Stomach (tissue), 9 donors: ENCODE results near the gene CD1C. TPM values are rescaled to one million over a fixed set of nuclear protein-coding genes. Genes with fewer than 3 reads are reported as not detected.
"Not testable (repeated sequence)": the region's sequence is repeated elsewhere in the genome, so short reads cannot be mapped to it uniquely, and the experiment has no call there.

Experiments used
- DNase-seq, 2 donors: peaks; one replicate each; pipeline versions ENCODE4 v3.0.0 to v3.0.0-alpha.2; 2013 to 2019
- H3K27ac ChIP-seq, 5 donors: fragments of 200-600 bp in 4 of 5; sonication (generic) in 4 of 5; one replicate each; pipeline ENCODE4 v1.5.1; 2013 to 2019; ENCODE audit warnings: mild to moderate bottlenecking in 1 of 5, moderate library complexity in 1 of 5
- H3K27me3 ChIP-seq, 3 donors: fragments of 200-600 bp; sonication (generic); one replicate each; pipeline ENCODE4 v1.5.1; 2017 to 2019; ENCODE audit warnings: mixed run types in 1 of 3
- H3K36me3 ChIP-seq, 4 donors: fragments of 200-600 bp; sonication (generic); 1 replicate in 3 of 4; 2 replicates in 1 of 4; pipeline ENCODE4 v1.5.1; 2016 to 2019
- H3K4me1 ChIP-seq, 4 donors: fragments of 200-600 bp; sonication (generic); one replicate each; pipeline ENCODE4 v1.5.1; 2016 to 2019
- H3K4me3 ChIP-seq, 4 donors: fragments of 200-600 bp; sonication (generic) in 3 of 4; one replicate each; pipeline ENCODE4 v1.5.1; 2016 to 2019; ENCODE audit warnings: mild to moderate bottlenecking in 1 of 4
- H3K9me3 ChIP-seq, 4 donors: fragments of 200-600 bp; sonication (generic); one replicate each; pipeline ENCODE4 v1.5.1; 2016 to 2019
- EP300 ChIP-seq: sonication (generic); formaldehyde crosslinking; IDR thresholded peaks from one replicate; pipeline ENCODE4 v1.6.1; 2017; ENCODE audit warnings: antibody characterized with exemption
- POLR2A ChIP-seq, 4 donors: fragments of 450-650 bp; IDR thresholded peaks; one replicate each; pipeline ENCODE4 v1.6.1; 2016; ENCODE audit warnings: antibody characterized with exemption in 4 of 4, control low read depth in 2 of 4, mild to moderate bottlenecking in 1 of 4, moderate library complexity in 1 of 4
- POLR2AphosphoS5 ChIP-seq, 3 donors: sonication (generic); formaldehyde crosslinking; IDR thresholded peaks; one replicate each; pipeline ENCODE4 v1.6.1; 2016; ENCODE audit warnings: antibody characterized with exemption in 3 of 3
- WGBS, 5 donors: extraction: QIAGEN DNeasy Blood & Tissue Kit in 3 of 5; methylation state at CpG; one replicate each; pipeline versions ENCODE4 v1.1.5 to v1.1.7; 2013 to 2018; 5-methylcytosine and 5-hydroxymethylcytosine counted together
- intact Hi-C: fragments of 100-400 bp; cut with DNase I; formaldehyde crosslinking; loops from one replicate; pipeline ENCODE4 v1.15.1; 2023; ENCODE audit warnings: low total_unique reads
- polyA plus RNA-seq, 3 donors: library from polyadenylated mRNA; stranded (reverse); fragments of 200-250 nt; gene quantifications; one replicate each; pipeline ENCODE4 v1.2.3, GENCODE V29; 2013
- total RNA-seq, 5 donors: library from RNA; depleted of rRNA; stranded (reverse); fragments of >200 nt; gene quantifications; one replicate each; pipeline versions ENCODE4 v1.1.0 to v1.2.3, GENCODE V29; 2014 to 2016
- TF ChIP-seq, protein P1 (sequence below), 7 experiments: fragments of 450-650 bp in 4 of 7; fragments of 200-600 bp in 3 of 7; sonication (generic) in 3 of 7; IDR thresholded peaks; one replicate each; pipeline ENCODE4 v1.5.1; 2016 to 2019; ENCODE audit warnings: antibody characterized with exemption in 7 of 7, control low read depth in 2 of 7, mild to moderate bottlenecking in 1 of 7
- donor health status: healthy with polysubstance abuse.
- donor health status: Bipolar disorder and iron deficiency.
- donor health status: healthy.

CD1C gene
- total and polyA plus RNA-seq, 8 donors, result 1.1 to 2.8 (median 1.8) TPM; not detected in 5

DNA sequence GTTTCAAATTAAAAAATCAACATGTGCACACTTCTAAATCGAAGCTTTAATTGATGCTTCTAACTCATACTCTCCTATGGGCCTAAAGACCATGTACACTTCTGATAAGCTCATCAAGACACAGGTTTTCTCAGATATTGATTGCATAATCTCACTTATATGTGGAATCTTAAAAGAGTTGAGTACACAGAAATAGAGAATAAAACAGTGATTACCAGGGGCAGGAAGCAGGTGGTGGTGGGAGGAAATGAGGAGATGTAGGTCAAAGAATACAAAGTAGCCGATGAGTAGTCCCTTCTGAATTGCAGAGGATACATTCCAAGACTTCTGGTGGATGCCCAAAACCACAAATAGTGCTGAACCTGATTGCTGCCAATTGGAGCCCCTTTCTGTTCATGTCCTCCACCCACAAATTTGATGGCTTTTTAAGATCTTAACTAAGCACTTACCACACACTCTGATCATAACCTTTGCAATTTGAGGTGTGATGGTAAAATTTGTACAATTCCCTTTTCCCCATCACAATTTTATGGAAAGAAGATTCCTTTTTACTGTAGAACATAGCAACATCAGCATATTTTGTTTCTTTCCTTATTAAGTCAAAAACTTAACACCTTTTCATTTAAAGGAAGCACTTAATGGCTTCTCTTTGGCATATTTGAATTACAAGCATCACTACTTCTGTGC lies 44.9 kb downstream of the CD1C start:
- TF ChIP-seq EP300 (no peak), POLR2A (IDR thresholded peaks at IDR 0.05) (no peak), POLR2AphosphoS5 (IDR thresholded peaks at IDR 0.05) (no peak)
- TF ChIP-seq, protein P1, sequence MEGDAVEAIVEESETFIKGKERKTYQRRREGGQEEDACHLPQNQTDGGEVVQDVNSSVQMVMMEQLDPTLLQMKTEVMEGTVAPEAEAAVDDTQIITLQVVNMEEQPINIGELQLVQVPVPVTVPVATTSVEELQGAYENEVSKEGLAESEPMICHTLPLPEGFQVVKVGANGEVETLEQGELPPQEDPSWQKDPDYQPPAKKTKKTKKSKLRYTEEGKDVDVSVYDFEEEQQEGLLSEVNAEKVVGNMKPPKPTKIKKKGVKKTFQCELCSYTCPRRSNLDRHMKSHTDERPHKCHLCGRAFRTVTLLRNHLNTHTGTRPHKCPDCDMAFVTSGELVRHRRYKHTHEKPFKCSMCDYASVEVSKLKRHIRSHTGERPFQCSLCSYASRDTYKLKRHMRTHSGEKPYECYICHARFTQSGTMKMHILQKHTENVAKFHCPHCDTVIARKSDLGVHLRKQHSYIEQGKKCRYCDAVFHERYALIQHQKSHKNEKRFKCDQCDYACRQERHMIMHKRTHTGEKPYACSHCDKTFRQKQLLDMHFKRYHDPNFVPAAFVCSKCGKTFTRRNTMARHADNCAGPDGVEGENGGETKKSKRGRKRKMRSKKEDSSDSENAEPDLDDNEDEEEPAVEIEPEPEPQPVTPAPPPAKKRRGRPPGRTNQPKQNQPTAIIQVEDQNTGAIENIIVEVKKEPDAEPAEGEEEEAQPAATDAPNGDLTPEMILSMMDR (IDR thresholded peaks at IDR 0.05), result no peak
- no peaks in the 10 kb centered on the region for H3K4me1 ChIP-seq
- WGBS, 5 donors, result 41 to 57% (median 49%) methylated on average over 2 of the region's 2 CpGs
- no peak overlapping the region for H3K27ac ChIP-seq
- no peaks in the 10 kb centered on the region for H3K9me3 ChIP-seq
- intact Hi-C loops, result no loop called here
- no peak overlapping the region for H3K4me3 ChIP-seq
- no peak for DNase-seq
- no peaks in the 10 kb centered on the region for H3K36me3 ChIP-seq
- peaks cover 0 to 7% (median 0%) of the 10 kb centered on the region in 3 donors for H3K27me3 ChIP-seq

DNA sequence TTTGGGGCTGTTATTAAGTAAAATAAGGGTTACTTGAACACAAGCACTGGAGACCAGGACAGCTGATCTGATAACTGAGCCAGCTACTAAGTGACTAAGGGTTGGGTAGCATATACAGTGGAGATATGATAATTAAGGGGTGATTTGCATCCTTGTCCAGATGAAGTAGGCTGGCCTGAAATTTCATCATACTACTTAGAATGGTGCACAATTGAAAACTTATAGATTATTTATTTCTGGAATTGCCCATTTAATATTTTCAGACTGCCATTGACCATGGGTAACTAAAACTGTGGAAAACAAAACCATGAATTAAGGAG lies 45.5 kb downstream of the CD1C start:
- TF ChIP-seq EP300 (no peak), POLR2AphosphoS5 (IDR thresholded peaks at IDR 0.05) (no peak), POLR2A (IDR thresholded peaks at IDR 0.05) (no peak)
- TF ChIP-seq, protein P1 (IDR thresholded peaks at IDR 0.05), result no peak
- Histone ChIP-seq H3K36me3 (no peaks in the 10 kb centered on the region), H3K9me3 (no peaks in the 10 kb centered on the region), H3K27ac (no peak overlapping the region), H3K4me3 (no peak overlapping the region), H3K27me3 (peaks cover 0 to 7% (median 0%) of the 10 kb centered on the region in 3 donors), H3K4me1 (no peaks in the 10 kb centered on the region)
- intact Hi-C loops, result no loop called here
- DNase-seq, result no peak

DNA sequence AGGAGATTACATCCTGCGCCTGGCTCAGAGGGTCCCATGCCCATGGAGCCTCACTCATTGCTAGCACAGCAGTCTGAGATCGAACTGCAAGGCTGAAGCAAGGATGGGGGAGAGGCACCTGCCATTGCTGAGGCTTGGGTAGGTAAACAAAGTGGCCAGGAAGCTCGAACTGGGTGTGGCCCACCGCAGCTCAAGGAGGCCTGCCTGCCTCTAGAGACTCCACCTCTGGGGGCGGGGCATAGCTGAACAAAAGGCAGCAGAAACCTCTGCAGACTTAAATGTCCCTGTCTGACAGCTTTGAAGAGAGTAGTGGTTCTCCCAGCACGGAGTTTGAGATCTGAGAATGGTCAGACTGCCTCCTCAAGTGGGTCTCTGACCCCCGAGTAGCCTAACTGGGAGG lies 46.7 kb downstream of the CD1C start:
- intact Hi-C loops, H3K4me3 ChIP-seq, H3K27ac ChIP-seq, H3K4me1 ChIP-seq, DNase-seq, H3K9me3 ChIP-seq, H3K27me3 ChIP-seq, H3K36me3 ChIP-seq: not testable (repeated sequence)
- 41 to 80% (median 54%) methylated on average over 5 to 7 of the region's 7 CpGs for WGBS, 5 donors

Other genes starting within 250 kb of the CD1C start
- 1 to 10 TPM in 2 of 5 donors, not detected in 3; 1.9 to 2.6 TPM for gene CD1D, start 109.0 kb upstream of the CD1C start, total RNA-seq
- 1 to 10 TPM in 1 of 3 donors, under 1 TPM in 2; 0.93 to 2.1 (median 1.00) TPM for gene CD1D, start 109.0 kb upstream of the CD1C start, polyA plus RNA-seq
- gene CD1A, start 35.5 kb upstream of the CD1C start, total RNA-seq, result not detected
- under 1 TPM in 1 of 3 donors, not detected in 2; 0.10 TPM for gene CD1A, start 35.5 kb upstream of the CD1C start, polyA plus RNA-seq
- gene CD1B, start 41.6 kb downstream of the CD1C start, total RNA-seq, result 1 to 10 TPM in 1 of 5 donors, not detected in 4; 1.2 TPM
- not detected for gene CD1B, start 41.6 kb downstream of the CD1C start, polyA plus RNA-seq
- gene CD1E, start 64.0 kb downstream of the CD1C start, total RNA-seq, result under 1 TPM in 1 of 5 donors, not detected in 4; 0.92 TPM
- under 1 TPM in 1 of 3 donors, not detected in 2; 0.53 TPM for gene CD1E, start 64.0 kb downstream of the CD1C start, polyA plus RNA-seq
- gene OR10T2, start 109.5 kb downstream of the CD1C start, total RNA-seq, result not detected
- gene OR10T2, start 109.5 kb downstream of the CD1C start, polyA plus RNA-seq, result not detected
- gene OR10K2, start 136.3 kb downstream of the CD1C start, total RNA-seq, result not detected
- gene OR10K2, start 136.3 kb downstream of the CD1C start, polyA plus RNA-seq, result not detected
- not detected for gene OR10K1, start 171.9 kb downstream of the CD1C start, total RNA-seq
- not detected for gene OR10K1, start 171.9 kb downstream of the CD1C start, polyA plus RNA-seq
- gene OR10R2, start 182.3 kb downstream of the CD1C start, total RNA-seq, result not detected
- not detected for gene OR10R2, start 182.3 kb downstream of the CD1C start, polyA plus RNA-seq